ENCODE results near the gene C1orf198.

The C1orf198 gene

DNA sequence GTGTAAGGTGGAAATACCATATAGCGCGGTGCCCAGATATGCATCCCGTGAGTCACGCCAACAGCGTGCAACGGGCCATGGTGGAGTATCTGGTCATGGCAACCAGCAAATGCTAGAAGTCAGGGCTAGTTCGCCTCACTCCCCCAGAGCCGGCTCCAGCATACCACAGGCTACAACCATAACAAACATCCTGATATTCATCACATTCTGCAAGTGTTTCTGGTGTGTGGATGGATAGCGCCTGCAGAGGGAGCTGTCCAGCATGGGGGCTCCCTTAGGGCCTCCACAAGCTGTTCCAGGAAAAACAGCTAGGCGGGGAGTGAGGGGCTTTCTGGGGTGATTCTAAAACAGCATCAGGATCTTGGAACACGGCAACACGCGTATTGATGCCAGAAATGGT lies 6.8 kb downstream of the C1orf198 start:
- Histone ChIP-seq H3K4me1 (ENCODE audit: insufficient read depth, insufficient read length) (no peaks in the 10 kb centered on the region), H3K36me3 (ENCODE audit: insufficient read depth, insufficient read length, low read length) (peaks cover 57% of the 10 kb centered on the region), H3K27me3 (ENCODE audit: insufficient read depth, insufficient read length) (peaks cover 2% of the 10 kb centered on the region), H3K9ac (ENCODE audit: insufficient read length, low read depth) (no peak overlapping the region), H3K9me3 (ENCODE audit: insufficient read depth, low read length) (no peaks in the 10 kb centered on the region), H3K4me3 (ENCODE audit: insufficient read length, low read depth) (no peak overlapping the region)
- TF ChIP-seq YY1 (IDR thresholded peaks at IDR 0.05; ENCODE audit: insufficient read depth, insufficient read length): no peak
- DNase-seq (ENCODE audit: low read depth, low spot score): no peak

DNA sequence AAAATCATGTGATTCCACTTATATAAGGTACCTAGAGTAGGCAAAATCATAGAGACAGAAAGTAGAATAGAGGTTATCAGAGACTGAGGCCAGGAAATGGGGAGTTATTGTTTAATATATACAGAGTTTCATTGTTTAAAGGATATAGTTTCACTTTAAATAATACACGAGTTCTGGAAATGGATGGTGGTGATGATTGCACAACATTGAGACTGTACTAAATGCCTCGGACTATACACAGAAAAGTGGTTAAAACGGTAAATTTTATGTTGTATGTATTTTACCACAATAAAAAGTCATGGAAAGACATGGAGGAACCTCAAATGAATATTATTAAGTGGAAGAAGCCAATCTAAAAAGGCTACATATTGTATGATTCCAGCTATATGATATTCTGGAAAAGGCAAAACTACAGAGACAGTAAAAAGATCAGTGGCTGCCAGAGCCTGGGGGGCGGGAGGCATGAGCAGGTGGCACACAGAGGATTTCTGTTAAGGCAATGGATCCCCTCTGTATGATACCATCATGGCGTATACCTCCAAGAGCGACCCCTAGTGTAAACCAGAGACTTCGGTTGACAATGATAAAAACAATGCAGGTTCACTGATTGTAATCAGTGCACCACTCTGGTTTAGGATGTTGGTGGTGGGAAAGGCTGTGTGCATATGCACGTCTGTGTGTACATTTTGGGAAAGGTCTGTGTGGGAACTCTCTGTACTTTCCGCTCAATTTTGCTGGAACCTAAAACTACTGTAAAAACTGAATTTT lies 7.5 kb downstream of the C1orf198 start:
- TF ChIP-seq YY1 (IDR thresholded peaks at IDR 0.05; ENCODE audit: insufficient read depth, insufficient read length): no peak
- TF ChIP-seq ZNF274 (IDR thresholded peaks at IDR 0.05; ENCODE audit: low read depth, low read length): no peak
- TF ChIP-seq SUZ12 (IDR thresholded peaks at IDR 0.05; ENCODE audit: extremely low read depth, insufficient read depth, insufficient read length): no peak
- Histone ChIP-seq H3K9ac (ENCODE audit: insufficient read length, low read depth) (no peak overlapping the region), H3K36me3 (ENCODE audit: insufficient read depth, insufficient read length, low read length) (peaks cover 59% of the 10 kb centered on the region), H3K9me3 (ENCODE audit: insufficient read depth, low read length) (no peaks in the 10 kb centered on the region), H3K4me1 (ENCODE audit: insufficient read depth, insufficient read length) (no peaks in the 10 kb centered on the region), H3K4me3 (ENCODE audit: insufficient read length, low read depth) (no peak overlapping the region), H3K27me3 (ENCODE audit: insufficient read depth, insufficient read length) (no peaks in the 10 kb centered on the region)
- no peak for DNase-seq (ENCODE audit: low read depth, low spot score)

DNA sequence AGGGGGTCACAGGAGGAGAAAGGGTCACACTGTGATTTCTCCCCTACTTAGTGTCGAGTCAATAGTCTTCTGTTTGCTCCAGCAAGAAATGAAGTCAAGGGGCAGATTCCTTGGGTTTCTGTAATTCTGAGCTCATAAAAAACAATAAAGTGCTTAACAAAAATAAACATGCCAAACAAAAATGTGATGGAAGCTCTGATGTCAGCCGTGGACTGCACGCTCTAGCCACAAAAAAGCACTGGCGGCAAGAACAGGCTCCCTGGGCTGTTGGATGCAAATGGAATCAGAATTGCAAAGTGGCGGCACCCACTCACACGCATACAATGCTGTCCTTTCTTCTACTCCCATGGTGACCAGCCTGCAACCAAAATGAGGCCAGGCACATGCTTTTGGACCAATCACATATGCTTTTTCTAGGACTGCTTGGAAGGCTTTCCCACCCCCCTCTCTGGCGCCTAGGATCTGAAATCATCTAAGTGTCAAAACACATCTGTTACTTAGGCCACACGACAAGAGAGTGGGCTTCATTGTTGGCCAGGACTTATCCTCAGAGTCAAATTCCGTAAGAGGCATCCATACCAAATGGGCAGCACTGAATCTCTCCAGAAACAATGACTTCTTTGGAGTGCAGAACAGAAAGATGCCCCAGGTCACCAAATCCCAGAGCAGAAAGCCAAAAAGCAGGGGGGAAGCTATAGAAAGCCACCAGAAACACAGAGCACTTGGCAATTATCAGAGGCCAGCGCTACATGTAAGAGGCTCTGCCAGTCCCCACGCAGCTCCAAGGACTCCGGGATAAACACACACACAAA lies 9.2 kb downstream of the C1orf198 start:
- DNase-seq (ENCODE audit: low read depth, low spot score): no peak
- Histone ChIP-seq H3K9me3 (ENCODE audit: insufficient read depth, low read length) (0 out of 2 replicates have a peak, but pooled peaks cover 3% of the 10 kb centered on the region), H3K27me3 (ENCODE audit: insufficient read depth, insufficient read length) (no peaks in the 10 kb centered on the region), H3K9ac (ENCODE audit: insufficient read length, low read depth) (no peak overlapping the region), H3K36me3 (ENCODE audit: insufficient read depth, insufficient read length, low read length) (peaks cover 61% of the 10 kb centered on the region), H3K4me3 (ENCODE audit: insufficient read length, low read depth) (no peak overlapping the region), H3K4me1 (ENCODE audit: insufficient read depth, insufficient read length) (no peaks in the 10 kb centered on the region)
- TF ChIP-seq SUZ12 (IDR thresholded peaks at IDR 0.05; ENCODE audit: extremely low read depth, insufficient read depth, insufficient read length): no peak
- TF ChIP-seq ZNF274 (IDR thresholded peaks at IDR 0.05; ENCODE audit: low read depth, low read length): no peak
- TF ChIP-seq YY1 (IDR thresholded peaks at IDR 0.05; ENCODE audit: insufficient read depth, insufficient read length): no peak

DNA sequence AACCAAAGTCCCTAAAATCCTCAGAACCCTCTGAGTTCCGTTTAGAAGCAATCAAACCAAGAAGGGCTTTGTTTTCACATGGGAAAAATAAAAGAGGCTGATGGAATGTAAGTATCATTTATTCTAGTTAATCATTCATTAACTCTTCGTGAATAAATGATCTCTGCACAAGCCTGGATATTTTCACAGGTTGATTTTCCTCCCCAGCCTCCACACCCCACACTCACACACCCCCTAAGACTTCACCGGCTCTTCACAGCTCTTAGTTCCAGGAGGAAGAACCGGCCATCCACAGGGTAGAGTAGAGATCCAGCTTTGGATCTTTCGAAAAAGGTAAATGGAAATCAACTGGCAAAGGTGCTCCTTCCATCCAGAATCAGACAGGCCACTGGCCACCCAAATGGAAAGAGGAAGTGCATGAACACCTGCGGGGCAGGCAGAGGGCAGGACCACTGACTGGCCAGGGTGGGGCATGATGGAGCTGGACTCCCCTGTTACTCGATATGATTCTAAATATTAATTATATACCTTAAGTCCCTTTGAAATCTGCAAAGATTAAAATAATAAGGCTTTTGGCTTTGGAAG lies 10.0 kb downstream of the C1orf198 start:
- no peaks in the 10 kb centered on the region for H3K4me1 ChIP-seq (ENCODE audit: insufficient read depth, insufficient read length)

DNA sequence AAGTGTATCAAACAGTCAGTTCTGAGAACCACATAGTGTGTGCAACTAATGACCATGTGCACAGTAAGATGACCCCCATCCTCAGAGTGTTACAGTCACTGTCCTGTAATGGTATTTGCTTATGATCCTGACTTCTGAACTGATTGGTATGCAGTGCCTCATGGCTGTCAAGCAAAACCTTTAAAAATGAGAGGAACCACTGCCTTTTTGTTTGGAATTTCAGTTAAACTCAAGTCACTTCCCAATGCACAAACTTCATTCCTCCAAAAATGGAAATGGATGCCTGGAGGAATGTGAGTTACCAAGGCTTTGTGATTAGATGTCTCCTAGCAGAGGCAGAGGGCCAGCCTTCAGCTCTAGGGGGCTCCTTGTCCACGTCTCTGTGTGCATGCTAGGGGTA lies 10.5 kb downstream of the C1orf198 start:
- TF ChIP-seq YY1 (IDR thresholded peaks at IDR 0.05; ENCODE audit: insufficient read depth, insufficient read length): no peak
- TF ChIP-seq ZNF274 (IDR thresholded peaks at IDR 0.05; ENCODE audit: low read depth, low read length): no peak
- TF ChIP-seq SUZ12 (IDR thresholded peaks at IDR 0.05; ENCODE audit: extremely low read depth, insufficient read depth, insufficient read length): no peak
- Histone ChIP-seq H3K36me3 (ENCODE audit: insufficient read depth, insufficient read length, low read length) (peaks cover 68% of the 10 kb centered on the region), H3K27me3 (ENCODE audit: insufficient read depth, insufficient read length) (no peaks in the 10 kb centered on the region), H3K9me3 (ENCODE audit: insufficient read depth, low read length) (peaks cover 16% of the 10 kb centered on the region; the same call in 1 of the 2 replicates), H3K4me1 (ENCODE audit: insufficient read depth, insufficient read length) (no peaks in the 10 kb centered on the region), H3K4me3 (ENCODE audit: insufficient read length, low read depth) (no peak overlapping the region), H3K9ac (ENCODE audit: insufficient read length, low read depth) (no peak overlapping the region)
- DNase-seq (ENCODE audit: low read depth, low spot score): no peak

More for the DNA sequence above, 10.0 kb downstream of the C1orf198 start:
- Histone ChIP-seq H3K36me3 (ENCODE audit: insufficient read depth, insufficient read length, low read length) (peaks cover 67% of the 10 kb centered on the region), H3K27me3 (ENCODE audit: insufficient read depth, insufficient read length) (no peaks in the 10 kb centered on the region), H3K4me3 (ENCODE audit: insufficient read length, low read depth) (no peak overlapping the region), H3K9ac (ENCODE audit: insufficient read length, low read depth) (no peak overlapping the region), H3K9me3 (ENCODE audit: insufficient read depth, low read length) (peaks cover 11% of the 10 kb centered on the region; the same call in 1 of the 2 replicates)
- DNase-seq (ENCODE audit: low read depth, low spot score): no peak
- TF ChIP-seq ZNF274 (IDR thresholded peaks at IDR 0.05; ENCODE audit: low read depth, low read length) (no peak), SUZ12 (IDR thresholded peaks at IDR 0.05; ENCODE audit: extremely low read depth, insufficient read depth, insufficient read length) (no peak), YY1 (IDR thresholded peaks at IDR 0.05; ENCODE audit: insufficient read depth, insufficient read length) (no peak)

DNA sequence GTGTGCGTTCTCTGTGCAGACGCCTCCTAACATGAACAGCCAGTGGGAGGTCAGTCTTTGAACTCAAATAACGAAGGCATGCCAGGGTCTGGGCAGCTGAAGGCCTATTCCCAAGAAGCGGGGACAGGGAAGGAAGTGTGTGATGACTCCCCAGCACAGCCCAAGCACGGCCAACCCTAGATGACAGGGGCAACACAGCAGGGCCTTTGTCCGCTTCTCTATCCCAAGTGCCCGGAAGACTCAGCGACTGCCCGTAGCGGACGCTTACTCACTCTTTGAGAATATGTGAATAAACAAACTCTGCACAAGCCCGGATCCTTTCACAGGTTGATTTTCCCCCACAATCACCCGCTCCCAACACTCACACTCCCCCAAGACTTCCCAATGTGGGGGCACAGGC lies 11.2 kb downstream of the C1orf198 start:
- H3K9ac ChIP-seq (ENCODE audit: insufficient read length, low read depth): no peak overlapping the region

DNA sequence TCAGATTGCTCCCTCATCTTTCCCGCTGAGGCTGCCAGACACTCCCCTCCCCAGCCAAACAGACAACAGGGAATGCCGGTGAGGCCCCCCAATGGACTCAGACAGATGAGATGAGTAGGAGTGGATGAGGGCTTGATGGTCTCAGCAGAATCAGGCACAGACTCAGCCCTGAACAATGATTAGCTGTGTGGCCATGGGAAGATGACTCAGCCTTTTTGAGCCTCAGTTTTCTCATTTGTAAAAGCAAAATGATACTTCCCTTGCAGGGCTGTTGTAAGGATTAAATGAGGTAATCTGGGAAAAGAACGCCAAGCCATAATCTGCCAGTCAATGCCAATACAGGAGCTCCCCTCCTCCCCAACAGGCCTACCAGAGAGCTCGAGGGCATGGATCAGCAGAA lies 12.4 kb downstream of the C1orf198 start:
- Histone ChIP-seq H3K36me3 (ENCODE audit: insufficient read depth, insufficient read length, low read length) (peaks cover 64% of the 10 kb centered on the region), H3K9ac (ENCODE audit: insufficient read length, low read depth) (no peak overlapping the region), H3K27me3 (ENCODE audit: insufficient read depth, insufficient read length) (no peaks in the 10 kb centered on the region), H3K4me3 (ENCODE audit: insufficient read length, low read depth) (no peak overlapping the region), H3K9me3 (ENCODE audit: insufficient read depth, low read length) (peaks cover 21% of the 10 kb centered on the region; the same call in 1 of the 2 replicates), H3K4me1 (ENCODE audit: insufficient read depth, insufficient read length) (peaks cover 7% of the 10 kb centered on the region)
- no peak for DNase-seq (ENCODE audit: low read depth, low spot score)
- no peak for TF ChIP-seq ZNF274 (IDR thresholded peaks at IDR 0.05; ENCODE audit: low read depth, low read length)
- TF ChIP-seq YY1 (IDR thresholded peaks at IDR 0.05; ENCODE audit: insufficient read depth, insufficient read length): no peak
- no peak for TF ChIP-seq SUZ12 (IDR thresholded peaks at IDR 0.05; ENCODE audit: extremely low read depth, insufficient read depth, insufficient read length)

More for the DNA sequence above, 11.2 kb downstream of the C1orf198 start:
- Histone ChIP-seq H3K9me3 (ENCODE audit: insufficient read depth, low read length) (peaks cover 21% of the 10 kb centered on the region; the same call in 1 of the 2 replicates), H3K27me3 (ENCODE audit: insufficient read depth, insufficient read length) (no peaks in the 10 kb centered on the region), H3K4me3 (ENCODE audit: insufficient read length, low read depth) (no peak overlapping the region), H3K36me3 (ENCODE audit: insufficient read depth, insufficient read length, low read length) (peaks cover 70% of the 10 kb centered on the region), H3K4me1 (ENCODE audit: insufficient read depth, insufficient read length) (peaks cover under 1% of the 10 kb centered on the region)
- TF ChIP-seq ZNF274 (IDR thresholded peaks at IDR 0.05; ENCODE audit: low read depth, low read length) (no peak), SUZ12 (IDR thresholded peaks at IDR 0.05; ENCODE audit: extremely low read depth, insufficient read depth, insufficient read length) (no peak), YY1 (IDR thresholded peaks at IDR 0.05; ENCODE audit: insufficient read depth, insufficient read length) (no peak)
- no peak for DNase-seq (ENCODE audit: low read depth, low spot score)
